ENCODE measurements around the gene LYPD8.

- TF ChIP-seq POLR2AphosphoS5 (IDR thresholded peaks at IDR 0.05; ENCODE audit: low read depth, low read length) = no peak
- TF ChIP-seq CTCF (IDR thresholded peaks at IDR 0.05) = no peak
- TF ChIP-seq TCF7L2 (IDR thresholded peaks at IDR 0.05; ENCODE audit: low read depth, low read length) = no peak
- no peak for TF ChIP-seq REST (IDR thresholded peaks at IDR 0.05; ENCODE audit: insufficient read depth in 1 of 2, low read depth in 2 of 2, low read length in 1 of 2)
- no peak for TF ChIP-seq SIN3A (IDR thresholded peaks at IDR 0.05; ENCODE audit: borderline replicate concordance, insufficient read depth, low read depth, low read length)
Measured at GRCh38 chr1:248710305-248710900, 45.2 kb downstream of the LYPD8 start.

Data from Panc1 (cell line).